HepG2 (cell line): ENCODE results near the gene VILL. TPM values are rescaled to one million over a fixed set of nuclear protein-coding genes. Genes with fewer than 3 reads are reported as not detected.

Experiments
- ARNT2 ChIP-seq: sonication (generic); formaldehyde crosslinking; IDR thresholded peaks from 2 replicates; pipeline ENCODE4 v1.8.0; 2022; ENCODE audit warnings: mild to moderate bottlenecking, low read depth, missing genetic modification reagents, moderate library complexity
- CAMTA2 ChIP-seq: sonication (generic); formaldehyde crosslinking; IDR thresholded peaks from 2 replicates; pipeline ENCODE4 v1.4.0; 2020; ENCODE audit warnings: mild to moderate bottlenecking, missing genetic modification reagents, borderline replicate concordance
- CEBPB ChIP-seq: IDR thresholded peaks from 2 replicates; pipeline ENCODE4 v1.6.1; 2011; ENCODE audit warnings: low read depth, low read length, improper control_type of control experiment, borderline replicate concordance
- CEBPG ChIP-seq: IDR thresholded peaks from 2 replicates; pipeline ENCODE4 v1.6.1; 2016
- DMTF1 ChIP-seq: sonication (generic); formaldehyde crosslinking; IDR thresholded peaks from 2 replicates; pipeline ENCODE4 v1.4.0; 2020; ENCODE audit warnings: mild to moderate bottlenecking, missing genetic modification reagents
- KDM5A ChIP-seq: fragments of 200-600 bp; sonication (generic); IDR thresholded peaks from 2 replicates; pipeline ENCODE4 v1.7.0; 2018; ENCODE audit warnings: antibody characterized with exemption, mild to moderate bottlenecking, low read length, borderline replicate concordance
- MYNN ChIP-seq: sonication (generic); formaldehyde crosslinking; IDR thresholded peaks from 2 replicates; pipeline ENCODE4 v1.4.0; 2020; ENCODE audit warnings: mild to moderate bottlenecking, low read depth, missing genetic modification reagents
- RAD21 ChIP-seq: fragments of 450-650 bp; formaldehyde crosslinking; IDR thresholded peaks from 2 replicates; pipeline ENCODE4 v1.5.0; 2020; ENCODE audit warnings: mild to moderate bottlenecking
- RBFOX2 ChIP-seq: fragments of 200-400 bp; formaldehyde crosslinking; IDR thresholded peaks from 2 replicates; pipeline ENCODE4 v1.6.1; 2017; ENCODE audit warnings: low read depth, mild to moderate bottlenecking, low read length
- SNAI1 ChIP-seq: sonication (generic); formaldehyde crosslinking; IDR thresholded peaks from 2 replicates; pipeline ENCODE4 v1.5.0; 2020; ENCODE audit warnings: mild to moderate bottlenecking, missing genetic modification reagents, borderline replicate concordance
- ZBTB37 ChIP-seq: sonication (generic); formaldehyde crosslinking; IDR thresholded peaks from 2 replicates; pipeline ENCODE4 v1.4.0; 2020; ENCODE audit warnings: mild to moderate bottlenecking, missing genetic modification reagents
- ZNF124 ChIP-seq: sonication (generic); formaldehyde crosslinking; IDR thresholded peaks from 2 replicates; pipeline ENCODE4 v1.4.0; 2020; ENCODE audit warnings: missing genetic modification reagents
- ZNF253 ChIP-seq: sonication (generic); formaldehyde crosslinking; IDR thresholded peaks from 2 replicates; pipeline ENCODE4 v1.8.0; 2022; ENCODE audit warnings: mild to moderate bottlenecking, missing genetic modification reagents, borderline replicate concordance
- ZNF607 ChIP-seq: sonication (generic); formaldehyde crosslinking; IDR thresholded peaks from 2 replicates; pipeline ENCODE4 v1.5.1; 2020; ENCODE audit warnings: missing genetic modification reagents, mild to moderate bottlenecking, borderline replicate concordance
- ZNF687 ChIP-seq: sonication (generic); formaldehyde crosslinking; IDR thresholded peaks from 2 replicates; pipeline ENCODE4 v1.5.1; 2020; ENCODE audit warnings: mild to moderate bottlenecking, missing genetic modification reagents, moderate library complexity
- ZNF746 ChIP-seq: sonication (generic); formaldehyde crosslinking; IDR thresholded peaks from 2 replicates; pipeline ENCODE4 v1.8.0; 2022; ENCODE audit warnings: mild to moderate bottlenecking, missing genetic modification reagents
- ZNF749 ChIP-seq: sonication (generic); formaldehyde crosslinking; IDR thresholded peaks from 2 replicates; pipeline ENCODE4 v1.8.0; 2022; ENCODE audit warnings: mild to moderate bottlenecking, missing genetic modification reagents, moderate library complexity, borderline replicate concordance
- ZNF784 ChIP-seq: sonication (generic); formaldehyde crosslinking; IDR thresholded peaks from 2 replicates; pipeline ENCODE4 v1.5.1; 2020; ENCODE audit warnings: missing genetic modification reagents, mild to moderate bottlenecking, borderline replicate concordance
- ZNF788 ChIP-seq: sonication (generic); formaldehyde crosslinking; IDR thresholded peaks from 2 replicates; pipeline ENCODE4 v1.5.0; 2020; ENCODE audit warnings: mild to moderate bottlenecking, missing genetic modification reagents, borderline replicate concordance
- ZNF883 ChIP-seq: sonication (generic); formaldehyde crosslinking; IDR thresholded peaks from 2 replicates; pipeline ENCODE4 v1.5.1; 2020; ENCODE audit warnings: mild to moderate bottlenecking, missing genetic modification reagents; ENCODE audit errors: not compliant biosample characterization
- polyA plus RNA-seq, 8 experiments: library from polyadenylated mRNA; depleted of rRNA in 3 of 8; stranded (reverse) in 7 of 8; unstranded in 1 of 8; fragments of >200 nt; fragmentation: Illumina TruSeq in 4 of 8; extraction: Trizol in 4 of 8; gene quantifications; 2 replicates each; pipeline versions ENCODE4 v1.2.1 to v1.2.3, GENCODE V29; 2011 to 2016; ENCODE audit warnings: low read depth in 4 of 8, missing spikeins in 1 of 8, mixed read lengths in 1 of 8; ENCODE audit not compliant: insufficient read depth in 1 of 8
- total RNA-seq, 5 experiments: library from RNA; depleted of rRNA; stranded (reverse); fragments of >200 nt; fragmentation: Illumina TruSeq; extraction: Trizol; gene quantifications; 2 replicates each; pipeline ENCODE4 v1.2.3, GENCODE V29; 2016; ENCODE audit warnings: low read depth in 1 of 5

The VILL gene
- total and polyA plus RNA-seq, 2 of the 13 experiments (the other 11 are each of a cell fraction or from before 2014, with no cell fraction given): 3.2 to 5.3 TPM

GRCh38 chr3:38003817-38004414, 13.3 kb downstream of the VILL start (continued):
- 0 out of 2 replicates have a peak, but pooled peaks have one; percentile 42 for TF ChIP-seq ZBTB37 (CRISPR knock-in tag)
- peak; percentile 74; the same call in 1 of the 2 replicates for TF ChIP-seq CEBPB
- TF ChIP-seq ZNF253 (CRISPR knock-in tag): 0 out of 2 replicates have a peak, but pooled peaks have one; percentile 12
- 0 out of 2 replicates have a peak, but pooled peaks have one; percentile 37 for TF ChIP-seq DMTF1
- 0 out of 2 replicates have a peak, but pooled peaks have one; percentile 25 for TF ChIP-seq SNAI1 (CRISPR knock-in tag)
- 0 out of 2 replicates have a peak, but pooled peaks have one; percentile 47 for TF ChIP-seq RBFOX2
- 0 out of 2 replicates have a peak, but pooled peaks have one; percentile 5 for TF ChIP-seq ZNF124 (CRISPR knock-in tag)
- TF ChIP-seq ZNF788 (CRISPR knock-in tag): 0 out of 2 replicates have a peak, but pooled peaks have one; percentile 12
- TF ChIP-seq CAMTA2: 0 out of 2 replicates have a peak, but pooled peaks have one; percentile 15
- TF ChIP-seq ARNT2 (CRISPR knock-in tag): peak; percentile 58
- 0 out of 2 replicates have a peak, but pooled peaks have one; percentile 10 for TF ChIP-seq ZNF607 (CRISPR knock-in tag)
- TF ChIP-seq ZNF883: peak; percentile 32
- no peak for TF ChIP-seq RAD21 (CRISPR knock-in tag)
- TF ChIP-seq CEBPG: peak; percentile 66
- TF ChIP-seq ZNF749 (CRISPR knock-in tag): 0 out of 2 replicates have a peak, but pooled peaks have one; percentile 4
- TF ChIP-seq ZNF746 (CRISPR knock-in tag): peak; percentile 25; the same call in 1 of the 2 replicates
- TF ChIP-seq KDM5A: no peak
- peak; percentile 66; the same call in 1 of the 2 replicates for TF ChIP-seq ZNF687 (CRISPR knock-in tag)
- TF ChIP-seq MYNN (CRISPR knock-in tag): 0 out of 2 replicates have a peak, but pooled peaks have one; percentile 6
- TF ChIP-seq ZNF784: peak; percentile 82; the same call in 1 of the 2 replicates
